ENCODE measurements around the gene SUN3. TPM values are rescaled to one million over a fixed set of nuclear protein-coding genes. Genes with fewer than 3 reads are reported as not detected.

SUN3 gene
- total RNA-seq, 1 experiment from 2014 or later: 0.49 TPM

- H3K4me3 ChIP-seq (ENCODE audit: low read depth in 2 of 2, low read length in 2 of 2): no peak overlapping the region
- intact Hi-C loops (cut with micrococcal nuclease; ENCODE audit: unreplicated experiment) (no loop called here), in situ Hi-C loops (cut with HindIII; ENCODE audit: low pct_unique_long_range_greater_than_20kb, low sequenced_read_pairs) (no loop called here)
- H3K27ac ChIP-seq (ENCODE audit: low read length): no peak overlapping the region; the same call in 1 of the 2 replicates
- peaks cover 44% of the 10 kb centered on the region for H3K36me3 ChIP-seq (ENCODE audit: control insufficient read depth, insufficient read depth, low read length)
- ChIA-PET CTCF (interaction anchor here (0.5 to 0.6 kb wide), 4 partner anchors 22 to 748 kb away, joined by 3 read pairs; no protein-coding TSS in a partner anchor), POLR2A (interaction anchor here (0.6 kb wide), 2 partner anchors 35 to 431 kb away, joined by 3 read pairs; no protein-coding TSS in a partner anchor)
- H3K9me3 ChIP-seq (ENCODE audit: control insufficient read depth, insufficient read depth, low read depth, low read length): no peaks in the 10 kb centered on the region
- no peak for ATAC-seq
- no peaks in the 10 kb centered on the region for H3K4me1 ChIP-seq (ENCODE audit: control insufficient read depth, insufficient read depth, low read length)
- no peak for DNase-seq (ENCODE audit: low read depth, low spot score)
- BruUV-seq (replicated peaks): no TSS peak
- no peaks in the 10 kb centered on the region for H3K27me3 ChIP-seq (ENCODE audit: control insufficient read depth, insufficient read depth, low read length)
- TF ChIP-seq CTCF (IDR thresholded peaks at IDR 0.05) (no peak), SIN3A (IDR thresholded peaks at IDR 0.05; ENCODE audit: borderline replicate concordance, insufficient read depth, low read depth, low read length) (no peak), REST (IDR thresholded peaks at IDR 0.05; ENCODE audit: insufficient read depth in 1 of 2, low read depth in 2 of 2, low read length in 1 of 2) (no peak)
Observed at GRCh38 chr7:47967708-47968107, 61.2 kb downstream of the SUN3 start.

GRCh38 chr7:47967123-47967522 lies 61.8 kb downstream of the SUN3 start:
- ChIA-PET POLR2A (interaction anchor here (0.6 kb wide), 1 partner anchor 430 kb away, joined by 3 read pairs; no protein-coding TSS in a partner anchor), CTCF (interaction anchor here (0.5 to 0.6 kb wide), 4 partner anchors 22 to 748 kb away, joined by 3 read pairs; no protein-coding TSS in a partner anchor)
- no peak overlapping the region for H3K4me3 ChIP-seq (ENCODE audit: low read depth in 2 of 2, low read length in 2 of 2)
- no peaks in the 10 kb centered on the region for H3K27me3 ChIP-seq (ENCODE audit: control insufficient read depth, insufficient read depth, low read length)
- in situ Hi-C loops (cut with HindIII; ENCODE audit: low pct_unique_long_range_greater_than_20kb, low sequenced_read_pairs) (no loop called here), intact Hi-C loops (cut with micrococcal nuclease; ENCODE audit: unreplicated experiment) (no loop called here)
- no peak for TF ChIP-seq TCF7L2 (IDR thresholded peaks at IDR 0.05; ENCODE audit: low read depth, low read length)
- TF ChIP-seq POLR2AphosphoS5 (IDR thresholded peaks at IDR 0.05; ENCODE audit: low read depth, low read length): no peak
- TF ChIP-seq CTCF (IDR thresholded peaks at IDR 0.05): no peak
- no peak for TF ChIP-seq SIN3A (IDR thresholded peaks at IDR 0.05; ENCODE audit: borderline replicate concordance, insufficient read depth, low read depth, low read length)
- TF ChIP-seq REST (IDR thresholded peaks at IDR 0.05; ENCODE audit: insufficient read depth in 1 of 2, low read depth in 2 of 2, low read length in 1 of 2): no peak
- no peaks in the 10 kb centered on the region for H3K4me1 ChIP-seq (ENCODE audit: control insufficient read depth, insufficient read depth, low read length)
- no peak for DNase-seq (ENCODE audit: low read depth, low spot score)
- no TSS peak for BruUV-seq (replicated peaks)
- no peak overlapping the region for H3K27ac ChIP-seq (ENCODE audit: low read length)
- H3K9me3 ChIP-seq (ENCODE audit: control insufficient read depth, insufficient read depth, low read depth, low read length): no peaks in the 10 kb centered on the region
- peaks cover 49% of the 10 kb centered on the region for H3K36me3 ChIP-seq (ENCODE audit: control insufficient read depth, insufficient read depth, low read length)
- ATAC-seq: no peak
